HCT116 (cell line): ENCODE measurements around the gene C16orf95. TPM values are rescaled to one million over a fixed set of nuclear protein-coding genes. Genes with fewer than 3 reads are reported as not detected.

Source experiments
- ATAC-seq: fragments of 200-7000 bp; cut with Tn5 transposase; 2 replicates; pipeline ENCODE4 v1.9.1; 2020; ENCODE audit warnings: mild to moderate bottlenecking, moderate library complexity
- BruUV-seq: library from RNA; stranded (reverse); fragments of 400-500 nt; replicated peaks from 2 replicates; lab custom pipeline; 2021; lab: Mats Ljungman, UMichigan
- CTCF ChIA-PET: fragments of 300-600 bp; sonication (Branson Sonifier 250); formaldehyde crosslinking; loops from one replicate; lab custom pipeline; 2021; ENCODE audit warnings: antibody characterized with exemption; lab: Charles Lee
- POLR2A ChIA-PET: fragments of 300-600, 350-600 bp; sonication (Branson Sonifier 250); formaldehyde crosslinking; loops from one replicate; lab custom pipeline; 2021; ENCODE audit warnings: antibody characterized with exemption; lab: Charles Lee
- RAD21 ChIA-PET, 2 experiments: fragments of 300-600 bp; sonication (Branson Sonifier 250); formaldehyde crosslinking; loops; one replicate each; lab custom pipeline; 2023; ENCODE audit warnings: low total read pairs in 2 of 2; ENCODE audit not compliant: uncharacterized antibody in 2 of 2, unreplicated experiment in 2 of 2, low non-redundant PET in 1 of 2; lab: Charles Lee
- DNase-seq: peaks from one replicate; pipeline ENCODE4 v3.0.0-alpha.2; 2010; ENCODE audit warnings: low read depth, low spot score
- H2AFZ ChIP-seq: fragments of 200-600 bp; shearing (Covaris generic), sonication (generic); 2 replicates; pipeline ENCODE4 v1.6.1; 2017; ENCODE audit warnings: low read depth, mixed run types, mixed read lengths, antibody characterized with exemption, low read length; ENCODE audit not compliant: poor library complexity, severe bottlenecking
- H3K27ac ChIP-seq: 2 replicates; pipeline ENCODE4 v1.5.1; 2012; ENCODE audit warnings: low read depth, low read length
- H3K27me3 ChIP-seq: fragments of 200-600 bp; sonication (generic); 2 replicates; pipeline ENCODE4 v1.6.1; 2016; ENCODE audit warnings: mixed run types, low read length, mixed read lengths; ENCODE audit not compliant: insufficient read depth
- H3K36me3 ChIP-seq, 2 experiments: fragments of 200-500 bp in 1 of 2; fragments of 200-600 bp in 1 of 2; sonication (Bioruptor generic) in 1 of 2; sonication (generic) in 1 of 2; 2 replicates each; pipeline versions ENCODE4 v1.5.1 to v1.6.1; 2014 to 2016; ENCODE audit warnings: low read length in 2 of 2, inconsistent platforms in 1 of 2, mixed read lengths in 1 of 2, mixed run types in 1 of 2; ENCODE audit not compliant: insufficient read depth in 2 of 2, control insufficient read depth in 1 of 2
- H3K4me1 ChIP-seq, 2 experiments: fragments of 200-600 bp in 1 of 2; sonication (generic) in 1 of 2; 2 replicates each; pipeline versions ENCODE4 v1.5.1 to v1.6.1; 2012 to 2017; ENCODE audit warnings: low read length in 2 of 2, inconsistent platforms in 1 of 2, mild to moderate bottlenecking in 1 of 2, mixed read lengths in 1 of 2, mixed run types in 1 of 2, moderate library complexity in 1 of 2; ENCODE audit not compliant: insufficient read depth in 2 of 2, control insufficient read depth in 1 of 2
- H3K4me2 ChIP-seq: fragments of 200-600 bp; sonication (generic); 2 replicates; pipeline ENCODE4 v1.6.1; 2017; ENCODE audit warnings: mixed run types, low read length, mixed read lengths
- H3K4me3 ChIP-seq, 2 experiments: fragments of 200-600 bp in 1 of 2; sonication (generic) in 1 of 2; replicated peaks in 1 of 2; 2 replicates each; pipeline ENCODE4 v1.5.1; 2011 to 2016; ENCODE audit warnings: low read length in 2 of 2, control low read depth in 1 of 2, low read depth in 1 of 2, mild to moderate bottlenecking in 1 of 2, mixed read lengths in 1 of 2, mixed run types in 1 of 2
- H3K79me2 ChIP-seq: fragments of 200-600 bp; sonication (generic); 2 replicates; pipeline ENCODE4 v1.6.1; 2017; ENCODE audit warnings: mild to moderate bottlenecking, mixed run types, low read length, moderate library complexity, mixed read lengths; ENCODE audit not compliant: insufficient read depth
- H3K9ac ChIP-seq: fragments of 200-600 bp; sonication (generic); 2 replicates; pipeline ENCODE4 v1.6.1; 2016; ENCODE audit warnings: low read length, mixed read lengths
- H3K9me2 ChIP-seq: fragments of 200-600 bp; sonication (generic), shearing (Covaris generic); 2 replicates; pipeline ENCODE4 v1.6.1; 2017; ENCODE audit warnings: mixed run types, mild to moderate bottlenecking, moderate library complexity; ENCODE audit not compliant: insufficient read depth
- H3K9me3 ChIP-seq, 2 experiments: fragments of 200-500 bp in 1 of 2; fragments of 200-600 bp in 1 of 2; sonication (Bioruptor generic) in 1 of 2; sonication (generic) in 1 of 2; 2 replicates each; pipeline ENCODE4 v1.6.1; 2014 to 2017; ENCODE audit warnings: low read length in 2 of 2, mixed read lengths in 2 of 2, inconsistent platforms in 1 of 2, low read depth in 1 of 2, mild to moderate bottlenecking in 1 of 2, mixed run types in 1 of 2, moderate library complexity in 1 of 2; ENCODE audit not compliant: control insufficient read depth in 1 of 2, insufficient read depth in 1 of 2
- H4K20me1 ChIP-seq: fragments of 200-600 bp; sonication (generic), shearing (Covaris generic); 2 replicates; pipeline ENCODE4 v1.6.1; 2017; ENCODE audit warnings: mixed run types, mild to moderate bottlenecking, moderate library complexity; ENCODE audit not compliant: insufficient read depth
- ELF1 ChIP-seq: IDR thresholded peaks from 2 replicates; pipeline ENCODE4 v1.6.1; 2012; ENCODE audit warnings: low read depth, borderline replicate concordance
- FOSL1 ChIP-seq: IDR thresholded peaks from 2 replicates; pipeline ENCODE4 v1.6.1; 2012; ENCODE audit warnings: low read depth
- POLR2A ChIP-seq: IDR thresholded peaks from 2 replicates; pipeline ENCODE4 v1.7.0; 2011; ENCODE audit warnings: borderline replicate concordance; ENCODE audit not compliant: insufficient read depth, insufficient read length; ENCODE audit errors: extremely low read depth
- POLR2AphosphoS5 ChIP-seq: IDR thresholded peaks from 2 replicates; pipeline ENCODE4 v1.6.1; 2011; ENCODE audit warnings: mild to moderate bottlenecking, low read depth, low read length, moderate library complexity
- ZNF274 ChIP-seq: fragments of 200-500 bp; sonication (Bioruptor generic); IDR thresholded peaks from 2 replicates; pipeline ENCODE4 v1.6.1; 2014; ENCODE audit warnings: mild to moderate bottlenecking, low read depth, low read length, inconsistent platforms
- intact Hi-C: fragments of 100-400 bp; cut with micrococcal nuclease; formaldehyde crosslinking; loops from 2 replicates; pipeline ENCODE4 v1.10.0; 2022
- total RNA-seq: library from RNA; stranded (reverse); gene quantifications from one replicate; pipeline ENCODE4 v1.2.1, GENCODE V29; 2021; ENCODE audit not compliant: unreplicated experiment

Gene C16orf95
- total RNA-seq, 1 experiment from 2014 or later = 12.2 TPM

DNA sequence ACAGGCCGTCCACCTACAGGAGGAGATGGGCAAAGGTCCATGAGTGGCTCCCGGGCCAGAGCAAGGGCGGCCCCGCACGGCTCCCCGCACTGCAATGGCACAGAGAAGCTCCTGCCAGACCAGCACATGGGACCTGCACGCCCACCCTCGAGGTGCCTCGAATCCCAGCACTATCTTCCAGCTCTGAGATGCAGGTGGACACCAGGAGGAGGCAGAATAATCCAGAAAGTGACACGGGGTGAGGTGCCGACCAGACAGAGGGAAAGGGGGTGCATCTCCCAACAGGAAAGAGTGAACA is 26.5 kb upstream of the C16orf95 start (continued):
- TF ChIP-seq POLR2A = no peak

DNA sequence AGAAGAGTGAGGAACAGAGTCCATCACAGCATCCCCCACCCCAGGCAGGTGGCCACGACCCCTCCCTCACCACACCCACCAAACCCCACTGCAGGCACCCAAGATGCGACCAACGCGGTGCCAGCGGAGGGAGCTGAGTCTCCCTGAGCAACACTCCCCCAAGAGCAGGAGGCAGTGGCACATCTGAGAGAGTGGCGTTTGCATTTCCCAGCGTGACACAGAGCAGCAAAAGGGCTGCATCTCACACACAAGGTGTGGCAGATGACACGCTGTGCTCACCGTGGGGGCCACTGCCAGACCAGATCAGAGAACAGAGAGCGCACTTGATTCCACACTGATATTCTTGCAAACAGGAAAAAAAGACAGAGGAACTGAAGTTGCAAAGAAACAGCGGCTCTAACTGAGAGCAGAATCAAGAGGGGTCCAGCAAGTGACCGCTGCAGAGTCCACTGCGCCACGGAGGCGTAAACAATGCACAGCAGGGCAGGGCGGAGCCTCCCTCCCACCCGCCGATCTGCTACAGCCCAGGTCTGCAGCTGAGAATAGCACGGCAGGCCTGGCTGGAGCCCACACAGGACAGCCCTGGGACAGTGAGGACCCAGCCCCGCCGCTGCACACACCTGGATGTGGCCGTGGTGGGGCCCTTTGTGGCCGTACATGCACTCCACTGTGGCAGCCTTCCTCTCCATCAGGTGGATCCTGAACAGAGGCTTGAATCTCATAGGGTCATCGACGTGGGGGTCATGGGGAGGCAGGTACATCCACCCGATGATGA is 26.0 kb upstream of the C16orf95 start:
- Histone ChIP-seq H3K4me1 (no peaks in the 10 kb centered on the region; a peak in 1 of 4 replicates), H3K9me3 (no peaks in the 10 kb centered on the region), H4K20me1 (no peaks in the 10 kb centered on the region), H3K27ac (no peak overlapping the region), H3K79me2 (peaks cover 16% of the 10 kb centered on the region; the same call in 1 of the 2 replicates), H3K4me3 (no peak overlapping the region), H3K4me2 (no peak overlapping the region), H3K9ac (no peak overlapping the region), H3K9me2 (no peaks in the 10 kb centered on the region), H2AFZ (no peak overlapping the region)
- intact Hi-C loops = no loop called here
- ChIA-PET RAD21 (no interaction called here), POLR2A (no interaction called here), CTCF (no interaction called here)
- no peak for ATAC-seq
- no TSS peak for BruUV-seq
- TF ChIP-seq POLR2AphosphoS5 = no peak
- TF ChIP-seq, all 23 proteins: peak for 0
- no peaks in the 10 kb centered on the region for H3K27me3 ChIP-seq
- peaks cover 18 to 42% of the 10 kb centered on the region in 2 experiments; a peak in 3 of 4 replicates for H3K36me3 ChIP-seq
- DNase-seq = no peak

DNA sequence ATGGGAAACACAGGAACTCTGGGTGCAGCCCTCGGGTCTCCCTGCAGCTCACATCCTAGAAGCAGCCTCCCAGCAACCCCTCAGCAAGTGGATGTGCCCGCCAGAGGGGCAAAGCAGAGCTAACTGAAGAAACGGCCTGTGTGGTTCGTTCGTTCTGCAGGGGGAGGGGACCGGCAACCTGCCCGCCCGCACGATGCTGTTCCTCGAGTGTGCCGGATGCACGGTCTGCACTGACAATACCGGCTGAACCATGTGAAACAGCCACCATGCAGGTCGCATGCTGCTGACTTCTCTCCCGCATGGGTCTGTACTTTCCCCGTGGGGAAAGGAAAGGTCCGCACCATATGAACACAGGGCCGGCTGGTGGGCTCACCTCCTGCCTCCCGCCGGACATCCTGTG is 25.3 kb upstream of the C16orf95 start:
- DNase-seq = no peak
- no peak overlapping the region for H3K4me2 ChIP-seq
- intact Hi-C loops = no loop called here
- no TSS peak for BruUV-seq
- ChIA-PET CTCF (no interaction called here), RAD21 (no interaction called here), POLR2A (no interaction called here)
- H3K9me2 ChIP-seq = no peaks in the 10 kb centered on the region
- H3K4me3 ChIP-seq = no peak overlapping the region
- ATAC-seq = no peak
- H3K79me2 ChIP-seq = peaks cover 10% of the 10 kb centered on the region; the same call in 1 of the 2 replicates
- no peaks in the 10 kb centered on the region for H3K9me3 ChIP-seq
- TF ChIP-seq ZNF274 = no peak
- TF ChIP-seq FOSL1 = no peak
- no peak for TF ChIP-seq ELF1
- H3K27me3 ChIP-seq = no peaks in the 10 kb centered on the region
- no peak overlapping the region for H3K27ac ChIP-seq
- H3K9ac ChIP-seq = no peak overlapping the region
- H4K20me1 ChIP-seq = no peaks in the 10 kb centered on the region
- H2AFZ ChIP-seq = no peak overlapping the region
- peaks cover 18 to 41% of the 10 kb centered on the region in 2 experiments; a peak in 3 of 4 replicates for H3K36me3 ChIP-seq
- no peaks in the 10 kb centered on the region; a peak in 1 of 4 replicates for H3K4me1 ChIP-seq
